Neural progenitor cell (in vitro differentiated cells): ENCODE measurements around the gene PIP4K2C.

Source experiments
- EZH2 ChIP-seq: fragments of 200-600 bp; sonication (generic); IDR thresholded peaks from 2 replicates; pipeline ENCODE4 v1.6.1; 2017; ENCODE audit warnings: antibody characterized with exemption, mild to moderate bottlenecking, moderate library complexity
- TF ChIP-seq, protein P1 (sequence below): fragments of 200-600 bp; sonication (generic); IDR thresholded peaks from 2 replicates; pipeline ENCODE4 v1.5.1; 2017; ENCODE audit warnings: antibody characterized with exemption, mild to moderate bottlenecking

DNA sequence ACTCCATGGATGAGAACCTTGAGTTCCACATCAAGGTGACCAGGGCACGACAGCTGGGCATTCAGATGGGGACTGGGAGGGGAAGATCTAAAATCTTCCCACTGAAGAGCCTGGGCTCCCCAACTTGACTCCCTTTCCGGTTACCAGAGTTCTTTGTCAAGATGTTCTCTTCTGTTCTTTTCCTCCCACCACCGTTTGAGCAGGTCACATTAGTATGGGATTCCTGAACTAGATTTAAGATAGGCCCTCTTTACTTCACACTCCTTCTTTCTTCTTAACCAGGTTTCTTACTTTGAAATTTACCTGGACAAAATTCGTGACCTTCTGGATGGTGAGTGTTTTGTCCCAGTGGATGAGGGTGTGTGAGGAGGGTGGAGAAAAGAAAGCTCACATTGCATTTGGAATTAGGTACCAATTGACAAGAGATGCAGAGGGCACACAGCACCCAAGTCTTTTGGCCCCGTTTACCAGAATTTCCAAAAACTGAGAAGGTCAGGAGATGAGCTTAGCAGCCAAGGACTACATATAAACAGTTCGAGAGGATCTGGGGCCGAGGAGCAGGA lies 26.7 kb upstream of the PIP4K2C start:
- TF ChIP-seq, protein P1, sequence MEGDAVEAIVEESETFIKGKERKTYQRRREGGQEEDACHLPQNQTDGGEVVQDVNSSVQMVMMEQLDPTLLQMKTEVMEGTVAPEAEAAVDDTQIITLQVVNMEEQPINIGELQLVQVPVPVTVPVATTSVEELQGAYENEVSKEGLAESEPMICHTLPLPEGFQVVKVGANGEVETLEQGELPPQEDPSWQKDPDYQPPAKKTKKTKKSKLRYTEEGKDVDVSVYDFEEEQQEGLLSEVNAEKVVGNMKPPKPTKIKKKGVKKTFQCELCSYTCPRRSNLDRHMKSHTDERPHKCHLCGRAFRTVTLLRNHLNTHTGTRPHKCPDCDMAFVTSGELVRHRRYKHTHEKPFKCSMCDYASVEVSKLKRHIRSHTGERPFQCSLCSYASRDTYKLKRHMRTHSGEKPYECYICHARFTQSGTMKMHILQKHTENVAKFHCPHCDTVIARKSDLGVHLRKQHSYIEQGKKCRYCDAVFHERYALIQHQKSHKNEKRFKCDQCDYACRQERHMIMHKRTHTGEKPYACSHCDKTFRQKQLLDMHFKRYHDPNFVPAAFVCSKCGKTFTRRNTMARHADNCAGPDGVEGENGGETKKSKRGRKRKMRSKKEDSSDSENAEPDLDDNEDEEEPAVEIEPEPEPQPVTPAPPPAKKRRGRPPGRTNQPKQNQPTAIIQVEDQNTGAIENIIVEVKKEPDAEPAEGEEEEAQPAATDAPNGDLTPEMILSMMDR: no peak
- TF ChIP-seq EZH2: no peak
